Putamen (tissue), 1 donor: ENCODE results near the gene CSNK1G2.

ENCODE experiments used
- DNase-seq: peaks from one replicate; pipeline ENCODE4 v3.0.0-alpha.2; 2016; ENCODE audit warnings: low spot score

CSNK1G2 gene

DNA sequence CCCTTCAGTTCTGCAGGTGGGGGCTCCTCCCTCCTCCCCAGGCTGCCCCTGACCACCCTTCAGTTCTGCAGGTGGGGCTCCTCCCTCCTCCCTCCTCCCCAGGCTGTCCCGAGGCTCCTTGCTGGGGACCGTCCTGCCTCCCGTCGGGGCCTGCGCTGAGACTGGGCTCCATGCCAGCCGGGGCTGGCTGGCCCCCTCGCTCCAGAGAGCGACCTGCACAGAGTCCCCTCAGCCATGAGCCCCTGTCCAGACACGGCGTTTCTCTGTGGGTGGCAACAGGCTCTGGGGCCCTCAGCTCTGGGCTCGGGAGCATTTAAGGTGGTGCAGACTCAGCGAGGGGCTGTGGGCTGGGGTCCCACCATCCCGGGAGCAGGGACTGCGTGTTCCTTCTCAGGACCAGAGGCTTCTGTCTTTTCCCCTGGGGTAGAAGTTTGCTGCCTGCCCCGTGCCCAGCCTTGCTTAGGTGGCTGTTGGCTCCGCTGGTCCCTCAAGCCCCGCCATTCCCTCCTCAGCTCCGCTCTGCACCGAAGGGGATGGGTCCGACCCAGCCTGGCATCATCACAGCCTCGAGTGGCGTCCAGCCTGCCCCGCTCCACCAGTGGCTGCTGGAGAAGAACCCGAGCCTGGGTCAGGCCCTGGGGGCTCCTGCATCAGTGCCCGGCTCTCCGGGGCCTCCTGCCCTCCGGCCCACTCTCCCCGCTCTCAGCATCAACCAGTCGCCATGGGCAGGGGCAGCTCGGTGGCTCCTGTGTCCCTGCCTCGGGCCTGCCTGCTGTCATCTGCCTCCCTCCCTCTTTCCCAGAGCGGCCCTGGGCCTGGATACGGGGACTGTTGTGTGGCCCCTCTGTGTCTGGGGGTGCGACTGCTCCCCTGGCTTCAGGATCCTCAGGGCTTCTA, 27.6 kb downstream of the CSNK1G2 start:
- DNase-seq = no peak

DNA sequence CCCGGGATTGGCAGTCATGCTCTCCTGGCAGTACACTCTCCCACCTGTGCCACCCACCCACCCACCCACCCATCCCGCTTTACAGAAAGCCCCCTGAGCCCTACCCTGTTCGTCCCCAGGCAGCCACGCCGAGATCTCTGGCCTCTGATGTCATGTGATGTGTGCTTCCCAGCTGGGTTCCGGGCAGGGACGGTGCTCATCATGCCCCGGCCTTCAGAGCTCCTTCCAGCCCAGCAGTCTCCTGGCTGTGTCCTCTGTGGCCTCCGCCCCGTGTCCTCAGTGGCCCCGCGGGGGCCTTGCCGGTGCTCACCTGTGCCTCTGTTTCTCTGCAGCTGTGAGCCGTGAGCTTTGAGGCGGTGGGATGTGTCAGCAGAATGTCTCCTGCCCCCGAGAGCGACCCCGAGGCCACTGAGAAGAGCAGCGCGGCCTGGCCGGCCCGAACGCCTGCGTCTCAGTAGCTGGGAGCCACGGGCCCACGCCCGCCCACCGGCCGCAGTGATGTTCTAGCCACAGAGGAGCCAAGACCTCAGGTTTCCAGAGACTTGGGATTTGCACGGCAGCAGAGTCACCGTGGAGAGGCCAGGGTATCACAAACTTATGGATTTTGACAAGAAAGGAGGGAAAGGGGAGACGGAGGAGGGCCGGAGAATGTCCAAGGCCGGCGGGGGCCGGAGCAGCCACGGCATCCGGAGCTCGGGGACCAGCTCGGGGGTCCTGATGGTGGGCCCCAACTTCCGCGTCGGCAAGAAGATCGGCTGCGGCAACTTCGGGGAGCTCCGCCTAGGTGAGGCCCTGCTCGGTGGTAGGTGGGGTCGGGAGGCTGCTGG, 28.4 kb downstream of the CSNK1G2 start:
- no peak for DNase-seq

DNA sequence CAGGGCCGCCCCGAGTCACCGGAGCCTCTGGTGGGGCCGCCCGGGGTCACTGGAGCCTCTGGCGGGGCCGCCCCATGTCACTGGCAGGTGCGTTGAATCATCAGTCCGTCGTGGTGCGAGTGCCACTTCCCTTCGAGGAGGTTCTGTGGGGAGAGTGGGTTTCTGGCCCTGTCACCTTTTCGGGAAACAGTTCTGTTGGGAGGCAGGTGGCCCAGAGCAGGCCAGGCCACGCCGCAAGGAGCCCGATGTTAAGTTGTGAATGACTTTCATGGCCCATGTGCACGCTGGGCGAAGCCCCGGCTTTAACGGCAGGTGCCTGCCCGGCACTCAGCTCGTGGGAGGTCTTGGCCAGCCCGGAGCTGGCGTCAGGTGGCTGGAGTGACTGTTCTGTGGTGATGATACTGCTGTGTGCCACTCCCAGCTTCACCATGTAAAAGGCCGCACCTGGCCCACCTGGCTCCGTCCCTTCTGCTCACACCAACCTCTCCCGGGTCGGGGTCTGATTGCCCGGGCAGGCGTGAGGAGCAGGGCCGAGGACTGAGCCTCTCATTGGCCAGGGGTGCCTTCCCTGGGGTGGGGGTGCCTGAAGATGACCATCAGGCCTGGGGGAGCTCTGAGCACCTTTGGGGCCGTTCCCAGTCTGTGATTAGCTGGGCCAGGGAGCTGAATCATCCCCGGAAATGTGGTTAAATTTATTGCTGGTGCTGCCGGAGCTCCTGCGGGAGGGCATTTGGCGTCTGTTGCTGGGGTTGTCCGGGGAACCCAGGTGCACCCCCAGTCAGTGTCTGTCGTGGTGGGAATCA, 29.2 kb downstream of the CSNK1G2 start:
- DNase-seq = no peak

- no peak for DNase-seq
Measured at GRCh38 chr19:1970806-1971502, 30.0 kb downstream of the CSNK1G2 start.

- DNase-seq = no peak
Measured at GRCh38 chr19:1974381-1975161, 33.6 kb downstream of the CSNK1G2 start.

- peak; percentile 40 for DNase-seq
Measured at GRCh38 chr19:1975162-1975480, 34.1 kb downstream of the CSNK1G2 start.

- no peak for DNase-seq
Measured at GRCh38 chr19:1977120-1977519, 36.1 kb downstream of the CSNK1G2 start.

DNA sequence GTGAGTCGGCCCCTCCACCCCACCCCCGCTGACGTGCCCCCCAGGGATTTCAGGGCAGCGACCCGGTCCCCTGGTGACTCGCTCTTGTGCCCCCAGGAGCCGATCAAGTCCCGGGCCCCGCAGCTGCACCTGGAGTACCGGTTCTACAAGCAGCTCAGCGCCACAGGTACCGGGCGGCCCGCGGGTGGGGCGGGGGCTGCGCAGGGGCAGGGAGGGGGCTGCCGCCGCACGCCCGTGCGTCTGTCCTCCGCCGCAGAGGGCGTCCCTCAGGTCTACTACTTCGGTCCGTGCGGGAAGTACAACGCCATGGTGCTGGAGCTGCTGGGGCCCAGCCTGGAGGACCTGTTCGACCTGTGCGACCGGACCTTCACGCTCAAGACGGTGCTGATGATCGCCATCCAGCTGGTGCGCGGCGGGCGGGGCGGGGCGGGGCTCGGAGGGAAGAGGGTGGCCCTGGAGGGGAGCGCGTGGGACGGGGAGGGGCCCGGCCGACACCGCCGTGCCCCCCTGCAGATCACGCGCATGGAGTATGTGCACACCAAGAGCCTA, 37.4 kb downstream of the CSNK1G2 start:
- DNase-seq = no peak

- no peak for DNase-seq
Measured at GRCh38 chr19:1979017-1979416, 38.0 kb downstream of the CSNK1G2 start.

DNA sequence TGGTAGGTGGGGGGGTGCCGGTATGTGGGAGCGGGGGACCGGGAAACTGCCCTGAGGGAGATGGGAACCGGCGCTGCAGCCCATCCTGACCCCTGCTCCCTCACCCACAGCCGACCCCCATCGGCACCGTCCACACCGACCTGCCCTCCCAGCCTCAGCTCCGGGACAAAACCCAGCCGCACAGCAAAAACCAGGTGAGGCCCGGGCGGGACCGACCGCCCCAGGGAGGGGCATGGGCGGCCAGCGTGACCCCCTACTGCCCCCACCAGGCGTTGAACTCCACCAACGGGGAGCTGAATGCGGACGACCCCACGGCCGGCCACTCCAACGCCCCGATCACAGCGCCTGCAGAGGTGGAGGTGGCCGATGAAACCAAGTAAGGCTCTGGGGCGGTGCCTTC, 38.7 kb downstream of the CSNK1G2 start:
- DNase-seq = no peak

DNA sequence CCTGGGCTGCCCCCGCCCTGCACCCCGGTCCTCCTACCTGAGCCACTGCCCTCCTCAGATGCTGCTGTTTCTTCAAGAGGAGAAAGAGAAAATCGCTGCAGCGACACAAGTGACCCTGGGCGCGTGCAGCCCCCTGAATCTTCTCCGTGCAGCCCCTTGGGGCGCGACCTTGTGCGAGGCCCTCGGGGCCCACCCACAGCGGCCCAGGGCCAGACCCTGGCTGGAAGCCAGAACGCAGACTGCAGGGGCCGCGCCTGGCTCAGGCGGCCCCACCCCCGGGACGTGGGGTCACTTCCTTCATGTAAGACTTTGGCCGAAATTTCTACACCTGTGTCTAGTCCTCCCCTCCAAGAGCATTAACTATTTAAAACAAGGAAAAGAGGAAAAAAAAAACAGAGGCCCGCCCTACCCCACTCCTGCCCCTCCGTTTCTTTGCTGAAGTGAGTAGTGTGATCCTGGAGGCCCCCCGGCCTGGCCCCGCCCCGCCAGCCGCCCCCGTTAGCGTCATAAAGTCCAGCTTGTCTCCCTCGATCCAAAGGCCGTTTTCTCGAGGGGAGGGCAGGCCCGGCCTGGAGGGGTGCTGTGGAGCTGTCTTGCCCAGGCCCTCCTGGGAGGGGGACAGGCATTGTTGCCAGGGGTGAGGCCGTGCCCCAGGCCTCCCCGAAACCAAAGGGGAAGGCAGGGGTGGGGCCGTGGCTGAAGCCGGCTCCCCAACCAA, 39.3 kb downstream of the CSNK1G2 start:
- no peak for DNase-seq

DNA sequence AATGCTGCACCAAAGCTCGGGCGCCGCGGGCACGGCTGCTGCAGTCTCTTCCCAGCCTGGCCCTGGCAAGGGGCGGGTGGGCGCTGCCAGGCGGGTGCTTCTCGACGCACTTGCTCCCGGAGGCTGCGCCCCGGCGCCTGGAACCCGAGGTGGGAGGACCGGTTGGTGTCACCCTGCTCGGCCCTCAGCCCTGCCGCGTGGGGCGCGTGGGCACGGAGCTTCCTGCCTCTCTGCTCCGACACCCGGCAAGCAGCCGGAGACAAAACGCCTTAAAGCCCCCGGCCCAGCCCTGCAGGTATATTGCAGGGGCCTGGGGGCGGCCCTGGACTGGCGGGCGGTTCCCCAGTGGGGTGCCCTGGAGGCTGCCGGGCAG, 39.8 kb downstream of the CSNK1G2 start:
- DNase-seq = no peak

DNA sequence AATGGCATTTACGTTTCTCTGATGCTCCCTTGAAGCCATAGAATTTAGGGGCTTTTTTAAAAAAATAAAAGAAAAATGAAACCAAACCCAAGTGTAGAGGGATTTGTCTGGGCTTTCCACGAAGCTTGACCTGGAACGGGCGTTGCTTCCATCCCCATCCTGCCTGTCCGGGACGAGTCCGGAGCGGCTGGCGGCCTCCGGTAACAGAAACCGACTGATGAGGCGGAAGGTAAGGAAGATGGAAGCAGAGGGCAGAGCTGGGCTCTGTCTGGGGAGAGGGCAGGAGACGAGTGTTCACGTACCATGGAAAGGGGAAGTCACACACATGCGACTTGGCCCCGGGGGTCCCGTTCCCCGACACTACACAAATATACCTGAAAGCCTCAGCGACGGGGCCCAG, 40.3 kb downstream of the CSNK1G2 start:
- DNase-seq = no peak

DNA sequence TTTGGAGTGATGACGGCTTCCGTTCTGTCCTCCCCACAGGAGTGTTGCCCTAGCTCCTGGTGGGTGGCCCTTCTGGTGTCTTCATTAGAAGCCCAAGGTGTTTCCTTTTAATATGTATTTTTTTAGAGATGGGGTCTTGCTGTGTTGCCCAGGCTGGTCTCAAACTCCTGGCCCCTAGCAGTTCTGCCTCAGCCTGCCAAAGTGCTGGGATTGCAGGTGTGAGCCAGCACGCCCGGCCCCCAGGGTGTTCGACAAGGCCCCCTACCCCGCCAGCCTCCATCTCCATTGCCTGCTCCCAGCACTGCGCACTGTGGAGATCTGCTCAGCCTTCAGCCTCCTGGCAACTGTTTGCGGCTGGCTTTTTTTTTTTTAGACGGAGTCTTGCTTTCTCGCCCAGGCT, 43.4 kb downstream of the CSNK1G2 start:
- no peak for DNase-seq

DNA sequence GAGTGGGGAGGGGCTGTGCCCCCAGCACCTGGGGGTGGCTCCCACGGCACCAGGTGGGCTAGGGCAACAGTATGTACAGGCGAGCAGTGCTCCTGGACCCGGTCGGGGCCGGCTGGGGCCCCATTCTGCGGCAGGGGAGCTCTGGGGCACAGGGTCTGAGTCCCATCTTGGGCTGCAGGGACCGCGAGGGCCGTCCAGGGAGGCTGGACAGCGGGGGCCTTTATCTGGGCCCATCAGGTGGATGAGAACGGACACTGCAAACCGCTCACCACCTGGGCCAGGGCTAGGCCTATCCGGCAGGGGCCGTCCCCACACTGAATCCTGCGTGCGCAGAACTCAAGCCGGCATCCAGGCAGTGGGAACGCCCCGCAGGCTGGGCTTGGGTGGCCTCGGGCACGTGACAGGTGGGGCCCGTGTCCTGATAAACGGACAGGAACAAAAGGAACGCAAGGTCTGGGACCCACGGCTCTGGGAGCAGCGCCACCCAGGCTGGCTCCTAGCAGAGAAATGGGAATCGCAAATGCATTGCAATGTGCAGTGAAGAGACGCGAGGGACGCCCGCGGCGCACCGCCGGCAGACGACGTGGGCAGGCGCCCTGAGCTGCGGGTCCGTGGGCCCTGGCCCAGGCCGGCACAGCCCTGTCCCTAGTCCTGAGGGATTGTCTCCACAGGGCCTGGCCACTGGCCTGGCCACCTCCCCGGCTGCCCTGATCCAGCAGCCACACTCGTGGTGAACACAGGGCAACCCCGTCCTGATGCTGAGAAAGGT, 44.8 kb downstream of the CSNK1G2 start:
- no peak for DNase-seq

DNA sequence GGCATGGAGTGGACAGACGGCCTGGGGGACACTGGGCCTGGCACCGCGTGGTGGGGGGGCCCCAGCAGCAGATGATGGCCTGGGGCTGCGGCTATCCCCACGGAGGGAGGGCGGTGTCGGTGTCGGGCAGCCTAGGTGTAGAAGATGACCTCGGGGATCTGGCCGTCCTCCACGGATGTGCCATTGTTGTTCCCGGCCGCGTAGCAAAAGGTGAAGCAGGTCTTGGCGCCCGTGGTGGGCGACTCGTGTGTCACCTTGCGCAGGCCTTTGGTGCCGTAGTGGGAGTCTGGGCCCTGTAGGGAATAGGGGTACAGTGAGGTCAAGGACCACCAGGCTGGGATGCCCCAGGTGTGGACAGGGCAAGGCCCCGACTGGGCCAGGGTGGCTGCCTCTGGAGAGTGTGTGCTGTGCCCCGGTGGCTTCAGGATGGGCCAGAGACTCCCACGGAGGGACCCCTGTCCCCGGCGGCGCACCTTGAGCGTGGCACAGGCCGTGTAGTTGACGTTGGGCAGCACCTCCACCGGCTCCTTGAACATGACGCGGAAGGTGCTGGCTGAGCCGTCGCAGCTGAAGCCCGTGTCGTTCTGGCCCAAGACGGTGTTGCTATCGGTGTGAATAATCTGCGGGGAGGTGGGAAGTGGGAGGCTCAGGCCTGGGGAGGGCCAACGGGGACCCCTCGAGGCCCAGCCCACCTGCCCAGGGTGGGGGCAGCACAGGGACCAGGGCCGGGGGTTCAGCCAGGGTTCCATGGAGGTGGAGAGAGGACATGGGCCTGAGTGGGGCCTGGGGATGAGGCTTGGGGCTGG, 45.6 kb downstream of the CSNK1G2 start:
- no peak for DNase-seq

- no peak for DNase-seq
Measured at GRCh38 chr19:1987197-1988187, 46.5 kb downstream of the CSNK1G2 start.
